ENCODE measurements around the gene NHLH1.

NHLH1 gene

DNA sequence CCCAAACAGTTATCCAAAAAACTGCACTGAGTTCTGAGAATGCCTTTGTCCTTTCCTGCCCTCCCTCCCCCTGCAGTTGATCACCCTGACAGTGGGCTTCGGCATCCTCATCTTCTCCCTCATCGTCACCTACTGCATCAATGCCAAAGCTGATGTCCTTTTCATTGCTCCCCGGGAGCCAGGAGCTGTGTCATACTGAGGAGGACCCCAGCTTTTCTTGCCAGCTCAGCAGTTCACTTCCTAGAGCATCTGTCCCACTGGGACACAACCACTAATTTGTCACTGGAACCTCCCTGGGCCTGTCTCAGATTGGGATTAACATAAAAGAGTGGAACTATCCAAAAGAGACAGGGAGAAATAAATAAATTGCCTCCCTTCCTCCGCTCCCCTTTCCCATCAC, 8.8 kb upstream of the NHLH1 start:
- no peak overlapping the region for H3K4me3 ChIP-seq (ENCODE audit: low read depth, low read length)
- peaks cover 21% of the 10 kb centered on the region for H3K4me1 ChIP-seq (ENCODE audit: control insufficient read depth, insufficient read depth, low read length)
- H3K27me3 ChIP-seq (ENCODE audit: control insufficient read depth, insufficient read depth, low read length): no peaks in the 10 kb centered on the region
- H3K27ac ChIP-seq (ENCODE audit: low read depth, low read length): no peak overlapping the region
- H3K36me3 ChIP-seq (ENCODE audit: control insufficient read depth, insufficient read depth, low read length): peaks cover 76% of the 10 kb centered on the region
- no peaks in the 10 kb centered on the region for H3K9me3 ChIP-seq (ENCODE audit: control insufficient read depth, insufficient read depth, low read depth, low read length)
- H3K9ac ChIP-seq (ENCODE audit: low read length): no peak overlapping the region

DNA sequence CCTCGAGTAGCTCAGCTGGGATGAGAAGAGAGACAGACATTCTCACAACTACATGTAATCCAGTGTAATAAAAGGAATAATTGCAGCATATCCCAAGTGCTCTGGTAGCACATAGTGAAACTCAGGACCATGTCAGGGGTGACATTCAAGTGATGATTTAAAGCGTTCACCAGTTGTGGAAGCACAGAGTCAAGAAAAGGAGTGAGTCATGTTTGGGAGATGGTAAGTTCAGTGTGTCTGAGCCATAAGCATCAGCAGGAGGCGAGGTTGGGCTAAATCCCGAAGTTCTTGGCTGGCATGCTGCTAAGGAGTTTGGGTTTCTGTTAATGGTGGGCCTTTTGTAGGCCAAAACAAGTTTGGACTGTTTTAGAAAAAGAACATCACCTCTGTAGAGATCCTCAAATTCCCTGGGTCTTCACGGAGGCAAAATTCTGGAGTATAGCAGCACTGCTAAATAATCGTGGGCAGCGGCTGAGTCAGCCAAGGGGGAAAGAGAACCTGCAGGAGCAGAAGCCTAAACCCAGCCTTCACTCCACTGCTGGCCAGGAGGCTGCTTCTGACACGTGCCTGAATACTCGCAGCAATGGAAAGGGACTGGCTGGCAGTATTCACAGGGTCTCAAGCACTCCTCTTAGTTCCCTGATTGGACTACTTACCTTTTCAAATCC, 7.2 kb upstream of the NHLH1 start:
- Histone ChIP-seq H3K4me1 (ENCODE audit: control insufficient read depth, insufficient read depth, low read length) (peaks cover 30% of the 10 kb centered on the region), H3K27me3 (ENCODE audit: control insufficient read depth, insufficient read depth, low read length) (no peaks in the 10 kb centered on the region), H3K36me3 (ENCODE audit: control insufficient read depth, insufficient read depth, low read length) (peaks cover 59% of the 10 kb centered on the region), H3K9ac (ENCODE audit: low read length) (no peak overlapping the region), H3K9me3 (ENCODE audit: control insufficient read depth, insufficient read depth, low read depth, low read length) (no peaks in the 10 kb centered on the region), H3K27ac (ENCODE audit: low read depth, low read length) (no peak overlapping the region), H3K4me3 (ENCODE audit: low read depth, low read length) (no peak overlapping the region)

DNA sequence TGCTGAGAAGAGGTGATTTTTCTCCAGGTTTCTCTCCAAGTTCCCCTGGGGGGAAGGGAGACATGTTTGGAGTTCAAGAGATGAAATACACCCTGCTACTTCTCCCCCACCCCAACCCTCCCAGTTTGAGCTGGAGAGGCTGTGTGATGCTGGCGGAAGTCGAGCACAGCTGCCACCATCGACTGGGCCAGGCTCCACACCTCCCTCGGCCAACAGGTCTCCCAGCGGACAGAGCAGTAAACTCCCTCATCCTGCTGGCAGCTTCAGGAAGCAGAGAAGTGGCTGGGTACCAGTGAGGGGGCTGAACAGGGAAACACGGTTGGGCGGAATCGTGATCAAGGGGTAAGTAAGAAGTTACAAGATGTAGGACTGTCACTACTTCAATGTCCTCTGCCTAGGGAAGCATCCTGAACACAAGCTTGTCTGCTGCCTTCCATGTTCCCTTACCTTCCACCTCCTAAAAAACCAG, 6.6 kb upstream of the NHLH1 start:
- H3K27ac ChIP-seq (ENCODE audit: low read depth, low read length): no peak overlapping the region
- H3K9ac ChIP-seq (ENCODE audit: low read length): no peak overlapping the region
- no peaks in the 10 kb centered on the region for H3K27me3 ChIP-seq (ENCODE audit: control insufficient read depth, insufficient read depth, low read length)
- peaks cover 54% of the 10 kb centered on the region for H3K36me3 ChIP-seq (ENCODE audit: control insufficient read depth, insufficient read depth, low read length)
- H3K4me3 ChIP-seq (ENCODE audit: low read depth, low read length): no peak overlapping the region
- H3K9me3 ChIP-seq (ENCODE audit: control insufficient read depth, insufficient read depth, low read depth, low read length): no peaks in the 10 kb centered on the region
- H3K4me1 ChIP-seq (ENCODE audit: control insufficient read depth, insufficient read depth, low read length): peaks cover 30% of the 10 kb centered on the region

DNA sequence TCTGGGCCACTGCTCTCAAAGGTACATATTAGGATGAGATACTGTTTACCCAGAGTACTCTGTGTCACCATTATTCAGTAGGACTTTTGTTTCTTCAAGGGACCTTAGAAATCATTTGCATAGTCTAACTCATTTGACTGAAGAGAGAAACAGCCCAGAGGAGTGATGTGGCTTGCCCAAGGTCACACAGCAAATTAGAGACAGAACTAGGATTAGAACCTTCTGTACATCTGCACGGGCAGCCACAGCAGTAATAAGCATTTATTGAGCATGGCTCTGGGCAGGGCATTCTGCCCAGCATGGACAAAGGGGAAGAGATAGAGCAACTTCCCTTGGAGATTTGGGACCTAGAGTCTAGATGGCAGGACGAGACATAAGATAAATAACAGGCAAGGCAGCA, 5.7 kb upstream of the NHLH1 start:
- no peaks in the 10 kb centered on the region for H3K27me3 ChIP-seq (ENCODE audit: control insufficient read depth, insufficient read depth, low read length)
- H3K9ac ChIP-seq (ENCODE audit: low read length): peak overlapping the region; percentile 62
- peaks cover 44% of the 10 kb centered on the region for H3K36me3 ChIP-seq (ENCODE audit: control insufficient read depth, insufficient read depth, low read length)
- no peak overlapping the region for H3K4me3 ChIP-seq (ENCODE audit: low read depth, low read length)
- no peaks in the 10 kb centered on the region for H3K9me3 ChIP-seq (ENCODE audit: control insufficient read depth, insufficient read depth, low read depth, low read length)
- peaks cover 33% of the 10 kb centered on the region for H3K4me1 ChIP-seq (ENCODE audit: control insufficient read depth, insufficient read depth, low read length)
- peak overlapping the region; percentile 73 for H3K27ac ChIP-seq (ENCODE audit: low read depth, low read length)

DNA sequence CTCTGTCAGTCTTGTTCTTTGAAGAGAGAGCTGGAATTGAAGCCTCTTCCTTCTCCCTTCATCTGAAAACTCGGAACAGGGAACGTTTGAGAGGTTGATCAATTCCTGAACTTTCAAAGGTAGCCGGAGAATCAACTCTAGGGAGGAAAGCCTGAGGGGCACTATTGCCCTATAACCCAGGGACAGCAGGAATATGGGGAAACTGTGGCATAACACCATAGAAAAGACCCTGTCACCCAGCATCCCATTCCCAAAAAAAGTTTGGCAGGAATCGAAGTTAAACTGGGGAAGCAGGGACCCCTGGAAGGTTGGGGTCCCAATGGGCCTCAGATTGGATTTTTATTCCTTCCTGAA, 5.1 kb upstream of the NHLH1 start:
- Histone ChIP-seq H3K9me3 (ENCODE audit: control insufficient read depth, insufficient read depth, low read depth, low read length) (no peaks in the 10 kb centered on the region), H3K27me3 (ENCODE audit: control insufficient read depth, insufficient read depth, low read length) (no peaks in the 10 kb centered on the region), H3K9ac (ENCODE audit: low read length) (peak overlapping the region; percentile 62), H3K27ac (ENCODE audit: low read depth, low read length) (peak overlapping the region; percentile 73), H3K36me3 (ENCODE audit: control insufficient read depth, insufficient read depth, low read length) (peaks cover 38% of the 10 kb centered on the region), H3K4me1 (ENCODE audit: control insufficient read depth, insufficient read depth, low read length) (peaks cover 37% of the 10 kb centered on the region), H3K4me3 (ENCODE audit: low read depth, low read length) (no peak overlapping the region)

DNA sequence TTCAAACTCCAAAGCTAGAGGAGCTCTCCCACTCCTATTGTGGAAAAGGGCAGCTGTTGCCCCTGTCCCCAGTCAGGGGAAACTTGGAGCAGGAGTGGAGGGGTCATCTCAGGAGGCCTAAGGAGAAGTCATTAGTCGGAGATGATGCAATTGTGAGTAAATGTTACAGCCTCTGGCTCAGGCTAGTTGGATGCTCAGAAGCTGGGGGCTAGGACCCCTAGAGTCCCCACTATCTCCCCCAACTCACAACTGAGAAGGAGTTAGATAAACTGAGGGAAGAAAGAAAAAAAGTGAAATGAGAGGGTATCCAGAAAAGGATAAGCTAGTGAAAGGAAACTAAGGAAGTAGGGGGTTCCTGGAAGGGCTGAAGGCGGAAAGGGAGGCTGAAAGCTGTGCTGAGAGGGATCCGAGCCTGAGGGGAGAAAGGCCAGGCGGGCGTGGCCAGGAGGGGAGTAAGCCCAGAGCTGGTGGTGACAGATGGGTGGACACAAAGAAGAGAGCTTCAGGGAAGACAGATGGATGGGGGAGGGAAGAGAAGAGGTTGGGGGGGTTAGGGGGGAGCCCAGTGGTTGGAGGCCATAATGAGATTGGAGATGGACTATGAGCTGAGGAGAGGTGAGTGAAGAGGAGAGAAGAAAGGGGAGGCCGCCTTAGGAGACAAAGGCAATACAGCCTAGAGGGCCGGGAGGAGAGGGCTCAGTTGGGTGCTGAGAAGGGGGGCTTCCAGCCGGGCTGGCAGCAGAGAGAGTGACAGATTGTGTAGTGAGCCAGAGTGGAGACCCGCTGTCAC, 4.5 kb upstream of the NHLH1 start:
- H3K27ac ChIP-seq (ENCODE audit: low read depth, low read length): peak overlapping the region; percentile 73
- H3K9ac ChIP-seq (ENCODE audit: low read length): peak overlapping the region; percentile 62

DNA sequence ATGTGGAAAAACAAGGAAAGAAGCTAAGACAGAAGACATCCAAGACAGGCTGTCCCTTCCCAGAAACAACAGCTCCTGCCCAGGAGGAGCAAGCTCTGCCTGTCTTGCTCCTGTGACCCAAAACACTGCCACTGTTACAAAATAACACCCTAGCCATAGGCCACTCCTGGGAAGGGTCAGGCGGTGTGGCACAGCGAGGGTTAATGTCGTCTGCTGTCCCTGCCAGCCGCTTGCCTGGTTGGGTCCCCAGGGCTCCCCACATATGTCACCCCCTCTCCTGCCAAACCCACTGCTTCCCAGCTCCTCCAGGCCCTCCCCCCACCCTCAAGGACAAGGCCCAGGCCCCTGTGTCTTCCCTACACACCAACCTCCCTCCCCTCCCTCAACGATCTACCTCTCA, 3.9 kb upstream of the NHLH1 start:
- no peak overlapping the region for H3K4me3 ChIP-seq (ENCODE audit: low read depth, low read length)
- peaks cover 37% of the 10 kb centered on the region for H3K4me1 ChIP-seq (ENCODE audit: control insufficient read depth, insufficient read depth, low read length)
- H3K9ac ChIP-seq (ENCODE audit: low read length): peak overlapping the region; percentile 38
- H3K9me3 ChIP-seq (ENCODE audit: control insufficient read depth, insufficient read depth, low read depth, low read length): no peaks in the 10 kb centered on the region
- peak overlapping the region; percentile 73 for H3K27ac ChIP-seq (ENCODE audit: low read depth, low read length)
- H3K36me3 ChIP-seq (ENCODE audit: control insufficient read depth, insufficient read depth, low read length): peaks cover 28% of the 10 kb centered on the region
- H3K27me3 ChIP-seq (ENCODE audit: control insufficient read depth, insufficient read depth, low read length): no peaks in the 10 kb centered on the region

More for the DNA sequence above, 4.5 kb upstream of the NHLH1 start:
- H3K36me3 ChIP-seq (ENCODE audit: control insufficient read depth, insufficient read depth, low read length): peaks cover 33% of the 10 kb centered on the region
- H3K4me3 ChIP-seq (ENCODE audit: low read depth, low read length): no peak overlapping the region
- H3K27me3 ChIP-seq (ENCODE audit: control insufficient read depth, insufficient read depth, low read length): no peaks in the 10 kb centered on the region
- no peaks in the 10 kb centered on the region for H3K9me3 ChIP-seq (ENCODE audit: control insufficient read depth, insufficient read depth, low read depth, low read length)
- peaks cover 37% of the 10 kb centered on the region for H3K4me1 ChIP-seq (ENCODE audit: control insufficient read depth, insufficient read depth, low read length)

DNA sequence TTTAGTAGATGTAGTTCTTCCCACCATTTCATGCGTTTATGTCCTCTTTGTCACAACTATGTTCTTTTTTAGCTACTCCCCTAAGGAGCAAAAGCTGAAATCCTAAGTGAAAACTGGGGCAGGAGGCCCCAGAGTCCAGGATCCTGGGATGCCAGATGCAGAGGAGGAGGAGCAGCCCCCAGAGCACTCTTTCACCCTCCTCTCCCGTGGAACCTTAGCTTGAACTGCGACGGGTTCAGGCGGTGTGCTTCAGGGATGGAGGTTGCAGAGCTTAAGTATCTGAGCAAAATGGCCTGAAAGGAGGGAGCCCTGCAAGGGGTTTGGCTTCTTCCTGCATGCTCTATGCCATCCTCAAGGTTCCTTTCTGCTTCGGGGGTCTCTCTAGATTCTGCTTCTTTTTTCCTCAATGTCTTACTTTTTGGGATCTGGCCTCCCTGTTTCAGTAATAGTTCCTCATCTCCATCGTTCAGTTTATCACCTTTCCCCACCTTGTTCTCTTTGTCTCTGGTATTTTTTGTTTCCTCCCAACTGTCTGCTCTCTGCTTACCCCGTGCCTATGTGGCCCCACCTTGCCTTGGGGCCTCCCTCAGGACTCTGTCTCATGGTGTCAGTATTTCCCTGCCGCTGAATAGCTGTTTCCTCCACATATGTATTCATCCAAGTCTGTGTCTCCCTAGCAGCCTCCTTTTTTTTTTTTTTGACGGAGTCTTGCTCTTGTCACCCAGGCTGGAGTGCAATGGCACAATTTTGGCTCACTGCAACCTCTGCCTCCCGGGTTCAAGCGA, 2.7 kb upstream of the NHLH1 start:
- peaks cover 37% of the 10 kb centered on the region for H3K4me1 ChIP-seq (ENCODE audit: control insufficient read depth, insufficient read depth, low read length)
- peaks cover 21% of the 10 kb centered on the region for H3K36me3 ChIP-seq (ENCODE audit: control insufficient read depth, insufficient read depth, low read length)

DNA sequence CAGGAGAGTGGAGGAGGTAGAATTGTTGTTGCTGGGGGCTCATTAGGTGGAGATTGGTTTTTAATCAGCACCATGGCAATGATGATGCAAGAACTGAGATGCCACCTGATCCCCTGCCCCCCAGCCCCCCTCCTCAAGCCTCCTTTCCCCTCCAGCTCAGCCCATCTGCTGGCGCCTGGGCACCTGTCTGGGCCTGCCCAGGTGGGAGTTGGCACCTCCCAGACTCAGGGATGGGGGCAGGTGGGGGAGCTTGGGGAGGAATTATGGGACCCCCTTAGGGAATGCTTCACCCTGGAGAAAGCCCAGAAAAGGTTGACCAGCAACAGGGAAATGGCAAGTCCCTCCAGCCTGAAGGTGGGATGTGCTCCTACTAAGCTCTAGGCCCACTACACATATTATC, 1.5 kb upstream of the NHLH1 start:
- H3K9ac ChIP-seq (ENCODE audit: low read length): no peak overlapping the region
- H3K27me3 ChIP-seq (ENCODE audit: control insufficient read depth, insufficient read depth, low read length): no peaks in the 10 kb centered on the region
- peaks cover 37% of the 10 kb centered on the region for H3K4me1 ChIP-seq (ENCODE audit: control insufficient read depth, insufficient read depth, low read length)
- H3K36me3 ChIP-seq (ENCODE audit: control insufficient read depth, insufficient read depth, low read length): peaks cover 11% of the 10 kb centered on the region
- no peak overlapping the region for H3K4me3 ChIP-seq (ENCODE audit: low read depth, low read length)
- H3K27ac ChIP-seq (ENCODE audit: low read depth, low read length): no peak overlapping the region
- no peaks in the 10 kb centered on the region for H3K9me3 ChIP-seq (ENCODE audit: control insufficient read depth, insufficient read depth, low read depth, low read length)

More for the DNA sequence above, 2.7 kb upstream of the NHLH1 start:
- no peaks in the 10 kb centered on the region for H3K27me3 ChIP-seq (ENCODE audit: control insufficient read depth, insufficient read depth, low read length)
- H3K27ac ChIP-seq (ENCODE audit: low read depth, low read length): no peak overlapping the region
- H3K4me3 ChIP-seq (ENCODE audit: low read depth, low read length): no peak overlapping the region
- H3K9me3 ChIP-seq (ENCODE audit: control insufficient read depth, insufficient read depth, low read depth, low read length): no peaks in the 10 kb centered on the region
- H3K9ac ChIP-seq (ENCODE audit: low read length): no peak overlapping the region

DNA sequence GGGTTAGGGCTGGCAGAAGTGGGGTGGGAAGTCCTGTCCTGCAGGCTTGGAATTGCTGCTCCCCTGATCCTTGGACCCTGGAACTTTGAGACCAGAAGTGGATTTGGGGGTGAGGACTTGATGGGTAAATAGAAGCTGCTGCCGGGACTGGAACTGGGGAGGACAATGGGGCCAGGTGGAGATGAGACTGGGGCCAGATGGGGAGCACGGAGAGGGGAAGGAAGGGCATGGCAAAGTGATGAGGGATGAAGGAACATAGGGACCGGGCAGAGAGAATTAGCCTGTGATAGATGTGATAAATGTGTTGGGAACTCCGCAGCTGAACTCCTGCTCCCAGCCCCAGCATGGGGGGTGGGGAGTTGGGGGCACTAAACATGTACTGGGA, 637 bp downstream of the NHLH1 start:
- Histone ChIP-seq H3K4me1 (ENCODE audit: control insufficient read depth, insufficient read depth, low read length) (peaks cover 21% of the 10 kb centered on the region), H3K9ac (ENCODE audit: low read length) (no peak overlapping the region), H3K4me3 (ENCODE audit: low read depth, low read length) (no peak overlapping the region), H3K27ac (ENCODE audit: low read depth, low read length) (no peak overlapping the region), H3K27me3 (ENCODE audit: control insufficient read depth, insufficient read depth, low read length) (no peaks in the 10 kb centered on the region), H3K36me3 (ENCODE audit: control insufficient read depth, insufficient read depth, low read length) (no peaks in the 10 kb centered on the region), H3K9me3 (ENCODE audit: control insufficient read depth, insufficient read depth, low read depth, low read length) (no peaks in the 10 kb centered on the region)
